BE2C (cell line): ENCODE results near the gene FBXO10.

Source experiments
- DNase-seq: peaks from one replicate; pipeline ENCODE4 v3.0.0-alpha.2; 2020
- H3K27me3 ChIP-seq: fragments of 250-450 bp; sonication (Bioruptor Pico); 2 replicates; pipeline ENCODE4 v1.5.1; 2020; ENCODE audit warnings: mild to moderate bottlenecking
- H3K36me3 ChIP-seq: fragments of 250-450 bp; sonication (Bioruptor Pico); 2 replicates; pipeline ENCODE4 v1.5.1; 2020; ENCODE audit warnings: mild to moderate bottlenecking
- H3K4me1 ChIP-seq: fragments of 250-450 bp; sonication (Bioruptor Pico); 2 replicates; pipeline ENCODE4 v1.5.1; 2020
- H3K4me3 ChIP-seq: 2 replicates; pipeline ENCODE4 v1.5.1; 2011; ENCODE audit warnings: low read depth, low read length
- H3K9me3 ChIP-seq: fragments of 250-450 bp; sonication (Bioruptor Pico); 2 replicates; pipeline ENCODE4 v1.5.1; 2020
- CTCF ChIP-seq: IDR thresholded peaks from 2 replicates; pipeline ENCODE4 v1.5.1; 2012; ENCODE audit warnings: mild to moderate bottlenecking, low read depth, low read length

The FBXO10 gene

GRCh38 chr9:37582548-37583157 lies 6.5 kb upstream of the FBXO10 start:
- Histone ChIP-seq H3K4me1 (no peaks in the 10 kb centered on the region; the same call in 1 of the 2 replicates), H3K9me3 (no peaks in the 10 kb centered on the region), H3K27me3 (no peaks in the 10 kb centered on the region), H3K4me3 (no peak overlapping the region), H3K36me3 (peaks cover 86% of the 10 kb centered on the region)
- peak; percentile 64 for TF ChIP-seq CTCF
- DNase-seq = no peak

GRCh38 chr9:37575511-37575914 lies 667 bp downstream of the FBXO10 start:
- no peak for TF ChIP-seq CTCF
- no peak for DNase-seq
- peaks cover 32% of the 10 kb centered on the region for H3K36me3 ChIP-seq
- no peaks in the 10 kb centered on the region; the same call in 1 of the 2 replicates for H3K4me1 ChIP-seq
- H3K27me3 ChIP-seq = no peaks in the 10 kb centered on the region
- peak overlapping the region; percentile 87 for H3K4me3 ChIP-seq
- no peaks in the 10 kb centered on the region for H3K9me3 ChIP-seq

- Histone ChIP-seq H3K9me3 (no peaks in the 10 kb centered on the region), H3K4me1 (no peaks in the 10 kb centered on the region; the same call in 1 of the 2 replicates), H3K36me3 (peaks cover 26% of the 10 kb centered on the region), H3K4me3 (peak overlapping the region; percentile 87), H3K27me3 (no peaks in the 10 kb centered on the region)
- peak; percentile 25 for DNase-seq
- TF ChIP-seq CTCF = no peak
Observed at GRCh38 chr9:37575001-37575400, 1.2 kb downstream of the FBXO10 start.

GRCh38 chr9:37574241-37574721 lies 1.9 kb downstream of the FBXO10 start:
- Histone ChIP-seq H3K36me3 (peaks cover 23% of the 10 kb centered on the region), H3K4me1 (no peaks in the 10 kb centered on the region; the same call in 1 of the 2 replicates), H3K9me3 (no peaks in the 10 kb centered on the region), H3K27me3 (no peaks in the 10 kb centered on the region), H3K4me3 (peak overlapping the region; percentile 87)
- no peak for TF ChIP-seq CTCF
- DNase-seq = peak; percentile 21

GRCh38 chr9:37571282-37571681 lies 4.9 kb downstream of the FBXO10 start:
- Histone ChIP-seq H3K36me3 (peaks cover 28% of the 10 kb centered on the region), H3K27me3 (no peaks in the 10 kb centered on the region), H3K9me3 (no peaks in the 10 kb centered on the region), H3K4me3 (no peak overlapping the region), H3K4me1 (no peaks in the 10 kb centered on the region)
- DNase-seq = no peak
- no peak for TF ChIP-seq CTCF

GRCh38 chr9:37566716-37567115 lies 9.5 kb downstream of the FBXO10 start:
- no peak overlapping the region for H3K4me3 ChIP-seq
- no peaks in the 10 kb centered on the region for H3K4me1 ChIP-seq
- TF ChIP-seq CTCF = no peak
- no peak for DNase-seq
- H3K27me3 ChIP-seq = no peaks in the 10 kb centered on the region
- peaks cover 37% of the 10 kb centered on the region for H3K36me3 ChIP-seq
- H3K9me3 ChIP-seq = no peaks in the 10 kb centered on the region; the same call in 1 of the 2 replicates
